ENCODE results near the gene L1TD1.
"Not testable (repeated sequence)": the region's sequence is repeated elsewhere in the genome, so short reads cannot be mapped to it uniquely, and the experiment has no call there.

DNA sequence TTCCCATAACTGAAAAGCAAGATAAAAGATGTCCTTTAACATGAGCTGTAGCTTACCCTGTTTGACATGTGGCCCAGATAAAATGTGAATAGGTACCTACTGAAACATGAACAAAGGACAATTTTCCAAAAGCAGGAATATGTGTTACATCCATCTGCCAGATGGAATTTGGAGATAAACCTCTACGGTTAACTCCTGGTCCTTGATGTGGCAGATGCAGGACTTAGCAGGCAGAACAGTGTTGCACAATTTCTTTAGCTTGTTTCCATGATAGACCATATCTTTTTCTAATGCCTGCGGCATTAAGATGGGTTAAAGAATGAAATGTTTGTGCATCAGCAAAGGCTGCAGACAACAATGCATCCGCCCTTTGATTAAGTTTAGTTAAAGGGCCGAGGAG is 14.6 kb upstream of the L1TD1 start:
- not testable (repeated sequence) for TF ChIP-seq POLR2AphosphoS5 (IDR thresholded peaks at IDR 0.05; ENCODE audit: low read depth); EZH2 (IDR thresholded peaks at IDR 0.05; ENCODE audit: low read depth, unreplicated experiment); EZH2phosphoT487 (IDR thresholded peaks at IDR 0.05; ENCODE audit: unreplicated experiment); ZNF331 (CRISPR knock-in tag; IDR thresholded peaks at IDR 0.05; ENCODE audit: low read depth); CREB1 (CRISPR knock-in tag; IDR thresholded peaks at IDR 0.05; ENCODE audit: low read depth); JUNB (IDR thresholded peaks at IDR 0.05; ENCODE audit: unreplicated experiment); NANOG (IDR thresholded peaks at IDR 0.05; ENCODE audit: borderline replicate concordance)
- TF ChIP-seq, protein P1, sequence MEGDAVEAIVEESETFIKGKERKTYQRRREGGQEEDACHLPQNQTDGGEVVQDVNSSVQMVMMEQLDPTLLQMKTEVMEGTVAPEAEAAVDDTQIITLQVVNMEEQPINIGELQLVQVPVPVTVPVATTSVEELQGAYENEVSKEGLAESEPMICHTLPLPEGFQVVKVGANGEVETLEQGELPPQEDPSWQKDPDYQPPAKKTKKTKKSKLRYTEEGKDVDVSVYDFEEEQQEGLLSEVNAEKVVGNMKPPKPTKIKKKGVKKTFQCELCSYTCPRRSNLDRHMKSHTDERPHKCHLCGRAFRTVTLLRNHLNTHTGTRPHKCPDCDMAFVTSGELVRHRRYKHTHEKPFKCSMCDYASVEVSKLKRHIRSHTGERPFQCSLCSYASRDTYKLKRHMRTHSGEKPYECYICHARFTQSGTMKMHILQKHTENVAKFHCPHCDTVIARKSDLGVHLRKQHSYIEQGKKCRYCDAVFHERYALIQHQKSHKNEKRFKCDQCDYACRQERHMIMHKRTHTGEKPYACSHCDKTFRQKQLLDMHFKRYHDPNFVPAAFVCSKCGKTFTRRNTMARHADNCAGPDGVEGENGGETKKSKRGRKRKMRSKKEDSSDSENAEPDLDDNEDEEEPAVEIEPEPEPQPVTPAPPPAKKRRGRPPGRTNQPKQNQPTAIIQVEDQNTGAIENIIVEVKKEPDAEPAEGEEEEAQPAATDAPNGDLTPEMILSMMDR (conservative IDR thresholded peaks at IDR 0.05; ENCODE audit: low read depth in 2 of 2) = not testable (repeated sequence)
- TF ChIP-seq, protein P2, sequence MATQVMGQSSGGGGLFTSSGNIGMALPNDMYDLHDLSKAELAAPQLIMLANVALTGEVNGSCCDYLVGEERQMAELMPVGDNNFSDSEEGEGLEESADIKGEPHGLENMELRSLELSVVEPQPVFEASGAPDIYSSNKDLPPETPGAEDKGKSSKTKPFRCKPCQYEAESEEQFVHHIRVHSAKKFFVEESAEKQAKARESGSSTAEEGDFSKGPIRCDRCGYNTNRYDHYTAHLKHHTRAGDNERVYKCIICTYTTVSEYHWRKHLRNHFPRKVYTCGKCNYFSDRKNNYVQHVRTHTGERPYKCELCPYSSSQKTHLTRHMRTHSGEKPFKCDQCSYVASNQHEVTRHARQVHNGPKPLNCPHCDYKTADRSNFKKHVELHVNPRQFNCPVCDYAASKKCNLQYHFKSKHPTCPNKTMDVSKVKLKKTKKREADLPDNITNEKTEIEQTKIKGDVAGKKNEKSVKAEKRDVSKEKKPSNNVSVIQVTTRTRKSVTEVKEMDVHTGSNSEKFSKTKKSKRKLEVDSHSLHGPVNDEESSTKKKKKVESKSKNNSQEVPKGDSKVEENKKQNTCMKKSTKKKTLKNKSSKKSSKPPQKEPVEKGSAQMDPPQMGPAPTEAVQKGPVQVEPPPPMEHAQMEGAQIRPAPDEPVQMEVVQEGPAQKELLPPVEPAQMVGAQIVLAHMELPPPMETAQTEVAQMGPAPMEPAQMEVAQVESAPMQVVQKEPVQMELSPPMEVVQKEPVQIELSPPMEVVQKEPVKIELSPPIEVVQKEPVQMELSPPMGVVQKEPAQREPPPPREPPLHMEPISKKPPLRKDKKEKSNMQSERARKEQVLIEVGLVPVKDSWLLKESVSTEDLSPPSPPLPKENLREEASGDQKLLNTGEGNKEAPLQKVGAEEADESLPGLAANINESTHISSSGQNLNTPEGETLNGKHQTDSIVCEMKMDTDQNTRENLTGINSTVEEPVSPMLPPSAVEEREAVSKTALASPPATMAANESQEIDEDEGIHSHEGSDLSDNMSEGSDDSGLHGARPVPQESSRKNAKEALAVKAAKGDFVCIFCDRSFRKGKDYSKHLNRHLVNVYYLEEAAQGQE (IDR thresholded peaks at IDR 0.05; ENCODE audit: unreplicated experiment) = not testable (repeated sequence)

All from GM23338 (cell line).